K562 (cell line): ENCODE results near the gene RING1. TPM values are rescaled to one million over a fixed set of nuclear protein-coding genes. Genes with fewer than 3 reads are reported as not detected.

ENCODE experiments used
- ARNT ChIP-seq, 2 experiments: fragments of 450-650 bp; IDR thresholded peaks; 2 replicates each; pipeline ENCODE4 v1.6.1; 2016; ENCODE audit warnings: mild to moderate bottlenecking in 1 of 2
- BRCA1 ChIP-seq, 2 experiments: fragments of 450-650 bp in 1 of 2; sonication (generic) in 1 of 2; formaldehyde crosslinking in 1 of 2; IDR thresholded peaks; 2 replicates each; pipeline versions ENCODE4 v1.5.0 to v1.6.1; 2017 to 2020; ENCODE audit warnings: mild to moderate bottlenecking in 1 of 2, missing genetic modification reagents in 1 of 2
- GTF2E2 ChIP-seq: fragments of 200-800 bp; sonication (Bioruptor generic); IDR thresholded peaks from 2 replicates; pipeline ENCODE4 v1.6.1; 2016; ENCODE audit warnings: missing genetic modification characterization, missing compliant biosample characterization
- NCOA6 ChIP-seq: fragments of 450-650 bp; IDR thresholded peaks from 2 replicates; pipeline ENCODE4 v1.6.1; 2017; ENCODE audit warnings: mild to moderate bottlenecking
- NUFIP1 ChIP-seq: fragments of 450-650 bp; IDR thresholded peaks from 2 replicates; pipeline ENCODE4 v1.6.1; 2018; ENCODE audit not compliant: partially characterized antibody
- TAF9B ChIP-seq: fragments of 450-650 bp; IDR thresholded peaks from 2 replicates; pipeline ENCODE4 v1.6.1; 2018; ENCODE audit warnings: mild to moderate bottlenecking; ENCODE audit not compliant: partially characterized antibody
- polyA plus RNA-seq, 8 experiments: library from polyadenylated mRNA; depleted of rRNA in 4 of 8; stranded (reverse) in 5 of 8; unstranded in 3 of 8; fragments of >200 nt; fragmentation: Nextera tagmentation in 2 of 8; fragmentation: Illumina TruSeq in 1 of 8; extraction: Ambion mirVana in 2 of 8; extraction: Trizol in 1 of 8; gene quantifications; 2 replicates each; pipeline versions ENCODE4 v1.2.1 to v1.2.3, GENCODE V29; 2011 to 2014; ENCODE audit warnings: inconsistent platforms in 1 of 8, missing spikeins in 1 of 8
- total RNA-seq, 7 experiments: library from RNA; depleted of rRNA in 6 of 7; stranded (reverse); fragments of >200 nt in 6 of 7; fragmentation: Illumina TruSeq in 2 of 7; extraction: Trizol in 2 of 7; gene quantifications; 2 replicates each; pipeline versions ENCODE4 v1.2.1 to v1.2.3, GENCODE V29; 2011 to 2021; ENCODE audit warnings: low replicate concordance in 1 of 7
- TF ChIP-seq, protein P1 (sequence below), 2 experiments: fragments of 450-650 bp; IDR thresholded peaks; 2 replicates each; pipeline ENCODE4 v1.6.1; 2018; ENCODE audit warnings: mild to moderate bottlenecking in 2 of 2, low read depth in 1 of 2; ENCODE audit not compliant: partially characterized antibody in 2 of 2
- TF ChIP-seq, protein P2 (sequence below): fragments of 250-450 bp; sonication (Bioruptor Pico); IDR thresholded peaks from 2 replicates; pipeline ENCODE4 v1.8.0; 2021; ENCODE audit warnings: borderline replicate concordance, mild to moderate bottlenecking, moderate library complexity; ENCODE audit not compliant: poor library complexity, severe bottlenecking
- TF ChIP-seq, protein P3 (sequence below): fragments of 200-800 bp; sonication (Bioruptor generic); IDR thresholded peaks from 2 replicates; pipeline ENCODE4 v1.6.1; 2016; ENCODE audit warnings: missing genetic modification characterization, missing compliant biosample characterization
- TF ChIP-seq, protein P4 (sequence below): fragments of 450-650 bp; IDR thresholded peaks from one replicate; pipeline ENCODE4 v1.6.1; 2018; ENCODE audit warnings: mild to moderate bottlenecking, moderate library complexity; ENCODE audit not compliant: partially characterized antibody
- TF ChIP-seq, protein P5 (sequence below): fragments of 250-450 bp; sonication (Bioruptor Pico); IDR thresholded peaks from 2 replicates; pipeline ENCODE4 v1.9.0; 2021; ENCODE audit warnings: mild to moderate bottlenecking, inconsistent platforms
- TF ChIP-seq, protein P6 (sequence below): fragments of 250-450 bp; sonication (Bioruptor Pico); IDR thresholded peaks from 2 replicates; pipeline ENCODE4 v1.8.0; 2021; ENCODE audit warnings: mild to moderate bottlenecking, moderate library complexity

The RING1 gene
- total and polyA plus RNA-seq, 9 of the 15 experiments (the other 6 are each of a cell fraction or from before 2014, with no cell fraction given) = 4.2 to 59.1 (median 36.9) TPM

DNA sequence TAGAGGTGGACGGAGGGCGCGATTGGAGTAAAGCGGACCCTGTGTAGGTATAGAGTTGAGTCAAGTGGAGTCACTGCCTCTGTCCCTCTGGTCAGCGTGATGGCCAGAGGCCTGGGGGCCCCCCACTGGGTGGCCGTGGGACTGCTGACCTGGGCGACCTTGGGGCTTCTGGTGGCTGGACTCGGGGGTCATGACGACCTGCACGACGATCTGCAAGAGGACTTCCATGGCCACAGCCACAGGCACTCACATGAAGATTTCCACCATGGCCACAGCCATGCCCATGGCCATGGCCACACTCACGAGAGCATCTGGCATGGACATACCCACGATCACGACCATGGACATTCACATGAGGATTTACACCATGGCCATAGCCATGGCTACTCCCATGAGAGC, 7.2 kb upstream of the RING1 start (continued):
- TF ChIP-seq BRCA1 (IDR thresholded peaks at IDR 0.05) (no peak), BRCA1 (CRISPR knock-in tag; IDR thresholded peaks at IDR 0.05) (no peak), NCOA6 (no peak), ARNT (IDR thresholded peaks at IDR 0.05) (peak; percentile 0 to 41; a peak in 1 of 4 replicates), TAF9B (no peak), NUFIP1 (peak; percentile 17), GTF2E2 (tag) (no peak)
- TF ChIP-seq, protein P1, sequence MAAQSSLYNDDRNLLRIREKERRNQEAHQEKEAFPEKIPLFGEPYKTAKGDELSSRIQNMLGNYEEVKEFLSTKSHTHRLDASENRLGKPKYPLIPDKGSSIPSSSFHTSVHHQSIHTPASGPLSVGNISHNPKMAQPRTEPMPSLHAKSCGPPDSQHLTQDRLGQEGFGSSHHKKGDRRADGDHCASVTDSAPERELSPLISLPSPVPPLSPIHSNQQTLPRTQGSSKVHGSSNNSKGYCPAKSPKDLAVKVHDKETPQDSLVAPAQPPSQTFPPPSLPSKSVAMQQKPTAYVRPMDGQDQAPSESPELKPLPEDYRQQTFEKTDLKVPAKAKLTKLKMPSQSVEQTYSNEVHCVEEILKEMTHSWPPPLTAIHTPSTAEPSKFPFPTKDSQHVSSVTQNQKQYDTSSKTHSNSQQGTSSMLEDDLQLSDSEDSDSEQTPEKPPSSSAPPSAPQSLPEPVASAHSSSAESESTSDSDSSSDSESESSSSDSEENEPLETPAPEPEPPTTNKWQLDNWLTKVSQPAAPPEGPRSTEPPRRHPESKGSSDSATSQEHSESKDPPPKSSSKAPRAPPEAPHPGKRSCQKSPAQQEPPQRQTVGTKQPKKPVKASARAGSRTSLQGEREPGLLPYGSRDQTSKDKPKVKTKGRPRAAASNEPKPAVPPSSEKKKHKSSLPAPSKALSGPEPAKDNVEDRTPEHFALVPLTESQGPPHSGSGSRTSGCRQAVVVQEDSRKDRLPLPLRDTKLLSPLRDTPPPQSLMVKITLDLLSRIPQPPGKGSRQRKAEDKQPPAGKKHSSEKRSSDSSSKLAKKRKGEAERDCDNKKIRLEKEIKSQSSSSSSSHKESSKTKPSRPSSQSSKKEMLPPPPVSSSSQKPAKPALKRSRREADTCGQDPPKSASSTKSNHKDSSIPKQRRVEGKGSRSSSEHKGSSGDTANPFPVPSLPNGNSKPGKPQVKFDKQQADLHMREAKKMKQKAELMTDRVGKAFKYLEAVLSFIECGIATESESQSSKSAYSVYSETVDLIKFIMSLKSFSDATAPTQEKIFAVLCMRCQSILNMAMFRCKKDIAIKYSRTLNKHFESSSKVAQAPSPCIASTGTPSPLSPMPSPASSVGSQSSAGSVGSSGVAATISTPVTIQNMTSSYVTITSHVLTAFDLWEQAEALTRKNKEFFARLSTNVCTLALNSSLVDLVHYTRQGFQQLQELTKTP (IDR thresholded peaks at IDR 0.05; ENCODE audit: low read depth in 1 of 2, partially characterized antibody in 2 of 2) = peak in 1 of 2 experiments; percentile 60
- TF ChIP-seq, protein P2, sequence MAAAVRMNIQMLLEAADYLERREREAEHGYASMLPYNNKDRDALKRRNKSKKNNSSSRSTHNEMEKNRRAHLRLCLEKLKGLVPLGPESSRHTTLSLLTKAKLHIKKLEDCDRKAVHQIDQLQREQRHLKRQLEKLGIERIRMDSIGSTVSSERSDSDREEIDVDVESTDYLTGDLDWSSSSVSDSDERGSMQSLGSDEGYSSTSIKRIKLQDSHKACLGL = no peak
- TF ChIP-seq, protein P3, sequence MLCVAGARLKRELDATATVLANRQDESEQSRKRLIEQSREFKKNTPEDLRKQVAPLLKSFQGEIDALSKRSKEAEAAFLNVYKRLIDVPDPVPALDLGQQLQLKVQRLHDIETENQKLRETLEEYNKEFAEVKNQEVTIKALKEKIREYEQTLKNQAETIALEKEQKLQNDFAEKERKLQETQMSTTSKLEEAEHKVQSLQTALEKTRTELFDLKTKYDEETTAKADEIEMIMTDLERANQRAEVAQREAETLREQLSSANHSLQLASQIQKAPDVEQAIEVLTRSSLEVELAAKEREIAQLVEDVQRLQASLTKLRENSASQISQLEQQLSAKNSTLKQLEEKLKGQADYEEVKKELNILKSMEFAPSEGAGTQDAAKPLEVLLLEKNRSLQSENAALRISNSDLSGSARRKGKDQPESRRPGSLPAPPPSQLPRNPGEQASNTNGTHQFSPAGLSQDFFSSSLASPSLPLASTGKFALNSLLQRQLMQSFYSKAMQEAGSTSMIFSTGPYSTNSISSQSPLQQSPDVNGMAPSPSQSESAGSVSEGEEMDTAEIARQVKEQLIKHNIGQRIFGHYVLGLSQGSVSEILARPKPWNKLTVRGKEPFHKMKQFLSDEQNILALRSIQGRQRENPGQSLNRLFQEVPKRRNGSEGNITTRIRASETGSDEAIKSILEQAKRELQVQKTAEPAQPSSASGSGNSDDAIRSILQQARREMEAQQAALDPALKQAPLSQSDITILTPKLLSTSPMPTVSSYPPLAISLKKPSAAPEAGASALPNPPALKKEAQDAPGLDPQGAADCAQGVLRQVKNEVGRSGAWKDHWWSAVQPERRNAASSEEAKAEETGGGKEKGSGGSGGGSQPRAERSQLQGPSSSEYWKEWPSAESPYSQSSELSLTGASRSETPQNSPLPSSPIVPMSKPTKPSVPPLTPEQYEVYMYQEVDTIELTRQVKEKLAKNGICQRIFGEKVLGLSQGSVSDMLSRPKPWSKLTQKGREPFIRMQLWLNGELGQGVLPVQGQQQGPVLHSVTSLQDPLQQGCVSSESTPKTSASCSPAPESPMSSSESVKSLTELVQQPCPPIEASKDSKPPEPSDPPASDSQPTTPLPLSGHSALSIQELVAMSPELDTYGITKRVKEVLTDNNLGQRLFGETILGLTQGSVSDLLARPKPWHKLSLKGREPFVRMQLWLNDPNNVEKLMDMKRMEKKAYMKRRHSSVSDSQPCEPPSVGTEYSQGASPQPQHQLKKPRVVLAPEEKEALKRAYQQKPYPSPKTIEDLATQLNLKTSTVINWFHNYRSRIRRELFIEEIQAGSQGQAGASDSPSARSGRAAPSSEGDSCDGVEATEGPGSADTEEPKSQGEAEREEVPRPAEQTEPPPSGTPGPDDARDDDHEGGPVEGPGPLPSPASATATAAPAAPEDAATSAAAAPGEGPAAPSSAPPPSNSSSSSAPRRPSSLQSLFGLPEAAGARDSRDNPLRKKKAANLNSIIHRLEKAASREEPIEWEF = no peak
- TF ChIP-seq, protein P4, sequence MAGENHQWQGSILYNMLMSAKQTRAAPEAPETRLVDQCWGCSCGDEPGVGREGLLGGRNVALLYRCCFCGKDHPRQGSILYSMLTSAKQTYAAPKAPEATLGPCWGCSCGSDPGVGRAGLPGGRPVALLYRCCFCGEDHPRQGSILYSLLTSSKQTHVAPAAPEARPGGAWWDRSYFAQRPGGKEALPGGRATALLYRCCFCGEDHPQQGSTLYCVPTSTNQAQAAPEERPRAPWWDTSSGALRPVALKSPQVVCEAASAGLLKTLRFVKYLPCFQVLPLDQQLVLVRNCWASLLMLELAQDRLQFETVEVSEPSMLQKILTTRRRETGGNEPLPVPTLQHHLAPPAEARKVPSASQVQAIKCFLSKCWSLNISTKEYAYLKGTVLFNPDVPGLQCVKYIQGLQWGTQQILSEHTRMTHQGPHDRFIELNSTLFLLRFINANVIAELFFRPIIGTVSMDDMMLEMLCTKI = no peak
- TF ChIP-seq, protein P5, sequence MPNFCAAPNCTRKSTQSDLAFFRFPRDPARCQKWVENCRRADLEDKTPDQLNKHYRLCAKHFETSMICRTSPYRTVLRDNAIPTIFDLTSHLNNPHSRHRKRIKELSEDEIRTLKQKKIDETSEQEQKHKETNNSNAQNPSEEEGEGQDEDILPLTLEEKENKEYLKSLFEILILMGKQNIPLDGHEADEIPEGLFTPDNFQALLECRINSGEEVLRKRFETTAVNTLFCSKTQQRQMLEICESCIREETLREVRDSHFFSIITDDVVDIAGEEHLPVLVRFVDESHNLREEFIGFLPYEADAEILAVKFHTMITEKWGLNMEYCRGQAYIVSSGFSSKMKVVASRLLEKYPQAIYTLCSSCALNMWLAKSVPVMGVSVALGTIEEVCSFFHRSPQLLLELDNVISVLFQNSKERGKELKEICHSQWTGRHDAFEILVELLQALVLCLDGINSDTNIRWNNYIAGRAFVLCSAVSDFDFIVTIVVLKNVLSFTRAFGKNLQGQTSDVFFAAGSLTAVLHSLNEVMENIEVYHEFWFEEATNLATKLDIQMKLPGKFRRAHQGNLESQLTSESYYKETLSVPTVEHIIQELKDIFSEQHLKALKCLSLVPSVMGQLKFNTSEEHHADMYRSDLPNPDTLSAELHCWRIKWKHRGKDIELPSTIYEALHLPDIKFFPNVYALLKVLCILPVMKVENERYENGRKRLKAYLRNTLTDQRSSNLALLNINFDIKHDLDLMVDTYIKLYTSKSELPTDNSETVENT (CRISPR knock-in tag) = 0 out of 2 replicates have a peak, but pooled peaks have one; percentile 50
- TF ChIP-seq, protein P6, sequence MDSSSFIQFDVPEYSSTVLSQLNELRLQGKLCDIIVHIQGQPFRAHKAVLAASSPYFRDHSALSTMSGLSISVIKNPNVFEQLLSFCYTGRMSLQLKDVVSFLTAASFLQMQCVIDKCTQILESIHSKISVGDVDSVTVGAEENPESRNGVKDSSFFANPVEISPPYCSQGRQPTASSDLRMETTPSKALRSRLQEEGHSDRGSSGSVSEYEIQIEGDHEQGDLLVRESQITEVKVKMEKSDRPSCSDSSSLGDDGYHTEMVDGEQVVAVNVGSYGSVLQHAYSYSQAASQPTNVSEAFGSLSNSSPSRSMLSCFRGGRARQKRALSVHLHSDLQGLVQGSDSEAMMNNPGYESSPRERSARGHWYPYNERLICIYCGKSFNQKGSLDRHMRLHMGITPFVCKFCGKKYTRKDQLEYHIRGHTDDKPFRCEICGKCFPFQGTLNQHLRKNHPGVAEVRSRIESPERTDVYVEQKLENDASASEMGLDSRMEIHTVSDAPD (CRISPR knock-in tag) = no peak
